Hematopoietic multipotent progenitor cell treated with erythropoietin and hydrocortisone succinate and interleukin-3 and kit ligand, for 4 days (in vitro differentiated cells): Measurements from ENCODE around the gene SEH1L.
"Not testable (repeated sequence)": the region's sequence is repeated elsewhere in the genome, so short reads cannot be mapped to it uniquely, and the experiment has no call there.

Source experiments
- DNase-seq: peaks from one replicate; pipeline ENCODE4 v3.0.0-alpha.2; 2015

Gene SEH1L

GRCh38 chr18:12944709-12945108, 3.1 kb upstream of the SEH1L start:
- peak; percentile 26 for DNase-seq

DNA sequence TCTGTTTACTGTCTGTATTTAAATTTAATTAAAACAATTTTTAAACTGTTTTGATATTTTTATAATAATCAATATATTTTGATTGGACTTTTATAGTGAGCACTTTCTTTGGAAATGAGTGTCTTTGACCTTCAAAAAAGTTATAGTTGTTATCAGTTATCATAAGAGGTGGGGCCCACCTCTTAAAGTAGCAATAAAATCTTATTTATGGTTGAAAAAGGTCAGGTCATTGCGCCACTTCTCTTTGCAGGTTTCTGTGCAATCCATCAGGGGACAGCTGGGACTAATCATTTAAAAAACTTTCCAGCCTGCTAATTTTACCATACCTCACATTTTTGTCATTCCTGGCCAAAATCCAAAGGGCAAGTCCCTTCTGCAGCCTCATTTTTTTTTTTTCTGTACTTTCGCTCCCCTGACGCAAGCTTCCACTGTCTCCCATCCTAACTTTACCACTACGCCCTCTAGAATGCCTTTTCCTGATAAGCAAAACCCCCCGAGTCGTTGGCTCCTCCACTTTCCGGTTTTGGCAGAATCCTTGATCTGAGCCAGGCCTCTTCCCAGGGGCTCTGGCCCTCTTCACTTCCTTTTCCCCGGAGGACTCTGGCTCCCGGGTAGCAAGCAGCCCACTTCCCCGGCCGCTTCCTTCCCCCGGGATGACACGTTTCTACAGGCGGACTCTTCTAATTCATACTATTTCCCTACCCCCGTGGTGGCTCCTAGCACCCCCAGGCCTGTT, 1.1 kb upstream of the SEH1L start:
- peak; percentile 83 for DNase-seq

DNA sequence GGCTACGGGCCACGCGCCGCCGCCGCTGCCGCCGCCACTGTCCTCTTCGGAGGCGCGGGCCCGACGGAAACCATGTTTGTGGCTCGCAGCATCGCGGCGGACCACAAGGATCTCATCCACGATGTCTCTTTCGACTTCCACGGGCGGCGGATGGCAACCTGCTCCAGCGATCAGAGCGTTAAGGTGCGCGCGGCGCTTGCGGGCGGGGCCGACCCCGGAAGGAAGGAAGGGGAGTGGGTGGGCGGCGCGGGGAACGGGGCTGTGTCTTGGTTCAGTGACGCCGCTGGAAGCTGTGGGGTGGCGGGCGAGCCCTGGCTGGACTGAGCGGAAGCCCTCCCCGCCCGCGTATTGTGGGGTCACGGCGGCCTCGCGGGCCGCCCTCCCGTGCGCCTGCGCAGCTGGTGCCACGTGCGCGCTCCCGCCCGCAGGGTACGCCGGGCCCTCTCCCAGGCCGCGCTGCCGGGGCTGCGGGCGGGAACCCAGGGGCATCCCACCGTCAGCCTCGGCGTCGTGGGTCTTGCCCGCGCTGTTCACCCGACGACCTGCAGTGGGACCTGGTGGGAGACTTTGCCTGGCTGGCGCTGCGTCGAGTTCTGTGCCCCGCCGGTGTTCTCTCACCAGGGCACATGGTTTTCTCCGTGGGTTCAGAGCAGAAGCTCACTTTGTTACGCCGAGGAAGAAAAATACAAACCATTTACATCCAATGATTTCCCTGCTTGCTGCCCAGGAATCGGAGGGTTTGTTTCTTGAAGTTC, 416 bp downstream of the SEH1L start:
- DNase-seq, result peak; percentile 98

DNA sequence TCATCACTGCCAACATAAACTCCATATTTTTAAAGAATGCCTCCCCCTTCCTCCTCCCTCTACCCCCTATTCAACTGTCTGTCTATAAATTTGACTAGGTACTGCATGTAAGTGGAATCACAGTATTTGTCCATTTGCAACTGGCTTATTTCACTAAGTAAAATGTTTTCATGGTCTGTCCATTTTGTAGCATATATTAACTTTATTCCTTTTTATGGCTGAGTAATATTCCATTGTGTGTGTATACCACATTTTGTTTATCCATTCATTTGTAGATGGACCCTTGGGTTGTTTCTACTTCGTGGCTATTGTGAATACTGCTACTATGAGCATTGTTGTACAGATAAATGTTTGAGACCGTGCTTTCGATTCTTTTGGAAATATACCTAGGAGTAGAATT, 10.7 kb downstream of the SEH1L start:
- DNase-seq, result no peak

- no peak for DNase-seq
These were observed 12.6 kb downstream of the SEH1L start for GRCh38 chr18:12960395-12960794.

DNA sequence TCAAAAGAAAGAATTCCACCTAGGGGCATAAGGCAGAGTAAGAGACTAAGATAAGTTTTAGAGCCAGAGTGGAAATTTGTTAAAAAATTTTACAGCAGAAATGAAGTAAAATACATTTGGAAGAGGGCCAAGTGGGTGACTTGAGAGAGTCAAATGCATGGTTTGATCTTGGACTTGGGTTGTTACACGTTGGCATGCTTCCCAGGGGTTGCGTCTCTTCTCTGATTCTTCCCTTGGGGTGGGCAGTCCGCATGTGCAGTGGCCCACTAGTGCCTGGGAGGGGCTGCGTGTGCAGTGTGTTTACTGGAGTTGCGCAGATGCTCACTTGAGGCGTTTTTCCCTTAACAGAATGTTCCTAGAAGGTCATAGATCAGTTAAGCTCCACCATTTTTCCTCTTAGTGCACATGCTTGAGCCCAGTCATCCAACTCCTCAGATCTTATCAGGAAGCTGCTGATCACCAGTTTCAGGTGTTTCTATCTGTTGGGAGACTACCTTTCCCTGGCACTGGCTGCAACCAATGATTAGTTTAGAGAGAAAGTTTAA, 13.1 kb downstream of the SEH1L start:
- DNase-seq, result peak; percentile 59

- no peak for DNase-seq
These were observed 15.3 kb downstream of the SEH1L start for GRCh38 chr18:12963069-12963468.

GRCh38 chr18:12968115-12968514, 20.3 kb downstream of the SEH1L start:
- DNase-seq, result no peak

DNA sequence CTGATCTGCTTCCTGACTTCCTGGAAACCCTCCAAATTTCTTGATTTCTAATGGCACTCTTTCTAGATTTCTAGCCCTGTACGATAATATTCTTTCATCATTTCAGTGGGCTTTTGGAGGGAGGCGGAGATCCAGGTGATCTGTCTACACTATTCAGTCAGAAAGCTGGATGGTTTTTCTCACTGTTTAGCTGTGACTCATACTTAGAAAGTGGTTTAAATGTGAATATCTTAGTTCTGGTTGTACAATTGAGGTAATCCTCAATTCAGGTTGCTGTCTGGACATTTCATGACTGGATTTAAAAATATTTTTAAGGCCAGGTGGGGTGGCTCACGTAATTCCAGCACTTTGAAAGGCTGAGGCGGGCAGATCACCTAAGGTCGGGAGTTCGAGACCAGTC, 20.8 kb downstream of the SEH1L start:
- DNase-seq, result no peak

GRCh38 chr18:12973562-12974213, 25.9 kb downstream of the SEH1L start:
- DNase-seq, result no peak

DNA sequence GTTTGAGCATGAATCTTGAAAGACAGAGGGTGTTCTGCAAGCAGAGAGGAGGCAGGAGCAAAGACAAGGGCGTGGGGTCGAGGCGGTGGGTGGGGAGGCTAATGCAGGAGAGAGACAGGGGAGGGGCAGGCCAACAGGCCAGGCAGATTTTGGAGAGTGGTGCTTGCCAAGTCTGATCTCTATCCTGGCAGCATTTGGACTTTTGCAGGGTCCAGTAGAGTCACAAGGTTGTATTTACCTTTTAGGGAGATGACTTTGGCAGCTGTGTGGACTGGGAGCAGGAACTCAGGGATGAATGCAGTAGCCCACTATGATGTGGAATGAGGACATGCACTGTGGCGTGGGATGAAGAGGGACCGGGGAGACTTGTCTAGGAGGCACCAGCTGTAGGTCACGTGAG, 27.7 kb downstream of the SEH1L start:
- DNase-seq, result no peak

DNA sequence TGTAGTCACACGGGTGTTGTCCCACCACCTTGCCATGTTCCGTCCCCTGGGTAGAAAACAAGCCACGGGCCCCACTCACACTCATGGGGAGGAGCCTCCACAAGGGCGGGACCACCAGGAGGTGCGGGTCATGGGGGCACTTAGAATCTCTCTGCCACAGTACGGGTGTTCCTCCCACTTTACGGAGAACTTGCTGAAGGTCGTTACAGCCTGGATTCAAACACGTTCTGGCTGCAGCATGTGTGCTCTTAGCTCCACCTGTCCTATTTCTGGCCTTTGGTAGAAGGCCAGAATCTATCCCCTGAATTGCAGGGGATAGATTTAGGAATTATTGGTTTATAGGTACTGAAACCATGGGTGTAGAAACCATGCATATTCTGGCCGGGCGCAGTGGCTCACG, 28.5 kb downstream of the SEH1L start:
- DNase-seq, result no peak

DNA sequence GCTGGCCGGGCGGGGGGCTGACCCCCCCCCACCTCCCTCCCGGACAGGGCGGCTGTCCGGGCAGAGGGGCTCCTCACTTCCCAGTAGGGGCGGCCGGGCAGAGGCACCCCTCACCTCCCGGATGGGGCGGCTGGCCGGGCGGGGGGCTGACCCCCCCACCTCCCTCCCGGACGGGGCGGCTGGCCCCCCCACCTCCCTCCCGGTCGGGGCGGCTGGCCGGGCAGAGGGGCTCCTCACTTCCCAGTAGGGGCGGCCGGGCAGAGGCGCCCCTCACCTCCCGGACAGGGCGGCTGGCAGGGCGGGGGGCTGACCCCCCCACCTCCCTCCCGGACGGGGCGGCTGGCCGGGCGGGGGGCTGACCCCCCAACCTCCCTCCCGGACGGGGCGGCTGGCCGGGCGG, 32.3 kb downstream of the SEH1L start:
- not testable (repeated sequence) for DNase-seq

DNA sequence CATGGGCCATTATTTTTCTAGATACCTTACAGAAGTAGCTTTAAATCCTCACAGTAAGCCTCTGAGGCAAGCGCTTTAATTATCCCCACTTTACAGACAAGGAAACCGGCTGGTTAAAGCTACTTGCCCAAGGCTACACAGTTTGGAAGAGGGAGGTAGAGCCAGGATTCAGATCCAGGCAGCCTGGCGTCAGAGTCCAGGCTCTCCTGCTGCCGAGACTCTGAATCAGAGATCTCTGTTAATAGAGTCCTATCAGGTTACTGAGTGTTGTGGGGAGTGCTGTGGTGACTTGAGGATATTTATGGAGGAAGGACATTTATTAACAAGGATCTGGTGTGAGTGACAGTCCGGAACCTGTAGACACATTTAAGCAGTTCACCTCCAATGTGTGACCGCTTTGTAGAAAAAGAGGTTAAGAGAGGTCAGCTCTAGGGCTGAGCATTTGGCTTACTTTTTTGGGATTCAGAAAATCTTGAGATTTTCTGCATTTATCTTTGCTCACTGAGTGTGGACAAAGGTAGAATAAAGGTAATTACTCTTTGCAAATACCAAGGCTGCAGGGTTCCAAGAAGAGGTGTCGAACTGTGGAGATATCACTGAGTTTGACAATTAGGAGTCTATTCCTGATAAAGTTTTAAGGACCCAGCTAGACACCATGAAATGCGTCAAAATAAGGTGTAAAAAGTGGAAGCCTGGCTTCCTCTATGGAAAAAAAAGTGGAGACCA, 41.7 kb downstream of the SEH1L start:
- no peak for DNase-seq

DNA sequence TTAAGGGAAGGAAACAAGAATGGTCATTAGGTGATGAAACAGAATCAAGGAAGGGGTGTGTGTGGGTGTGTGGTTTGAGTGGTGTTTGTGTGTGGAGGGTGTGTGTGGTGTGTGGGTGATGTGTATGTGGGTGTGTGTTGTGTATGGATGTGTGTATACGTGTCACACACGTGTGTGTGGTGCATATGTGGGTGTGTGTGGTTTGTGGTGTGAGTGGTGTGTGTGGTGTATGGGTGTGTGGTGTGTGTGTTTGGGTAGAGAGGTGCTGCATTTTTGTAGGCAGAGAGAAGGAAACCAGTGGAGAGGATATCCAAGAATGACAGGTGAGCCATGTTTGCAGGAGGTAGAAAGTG, 42.3 kb downstream of the SEH1L start:
- peak; percentile 53 for DNase-seq

DNA sequence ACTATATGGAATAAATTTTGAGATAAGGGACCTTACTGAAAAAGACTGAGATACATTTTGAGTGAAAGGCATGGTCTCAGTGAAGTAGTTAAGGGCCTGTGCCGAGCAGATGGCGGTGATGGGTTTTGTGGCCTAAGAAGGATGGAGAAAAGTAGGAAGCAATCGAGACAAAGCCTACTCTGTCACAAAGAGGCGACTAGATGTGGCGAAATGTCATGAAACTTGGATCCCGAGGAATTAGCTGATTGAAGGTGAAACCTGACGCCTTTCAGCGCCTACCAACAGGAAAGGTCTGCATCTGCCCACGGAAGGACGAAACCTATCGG, 42.8 kb downstream of the SEH1L start:
- DNase-seq, result peak; percentile 53

DNA sequence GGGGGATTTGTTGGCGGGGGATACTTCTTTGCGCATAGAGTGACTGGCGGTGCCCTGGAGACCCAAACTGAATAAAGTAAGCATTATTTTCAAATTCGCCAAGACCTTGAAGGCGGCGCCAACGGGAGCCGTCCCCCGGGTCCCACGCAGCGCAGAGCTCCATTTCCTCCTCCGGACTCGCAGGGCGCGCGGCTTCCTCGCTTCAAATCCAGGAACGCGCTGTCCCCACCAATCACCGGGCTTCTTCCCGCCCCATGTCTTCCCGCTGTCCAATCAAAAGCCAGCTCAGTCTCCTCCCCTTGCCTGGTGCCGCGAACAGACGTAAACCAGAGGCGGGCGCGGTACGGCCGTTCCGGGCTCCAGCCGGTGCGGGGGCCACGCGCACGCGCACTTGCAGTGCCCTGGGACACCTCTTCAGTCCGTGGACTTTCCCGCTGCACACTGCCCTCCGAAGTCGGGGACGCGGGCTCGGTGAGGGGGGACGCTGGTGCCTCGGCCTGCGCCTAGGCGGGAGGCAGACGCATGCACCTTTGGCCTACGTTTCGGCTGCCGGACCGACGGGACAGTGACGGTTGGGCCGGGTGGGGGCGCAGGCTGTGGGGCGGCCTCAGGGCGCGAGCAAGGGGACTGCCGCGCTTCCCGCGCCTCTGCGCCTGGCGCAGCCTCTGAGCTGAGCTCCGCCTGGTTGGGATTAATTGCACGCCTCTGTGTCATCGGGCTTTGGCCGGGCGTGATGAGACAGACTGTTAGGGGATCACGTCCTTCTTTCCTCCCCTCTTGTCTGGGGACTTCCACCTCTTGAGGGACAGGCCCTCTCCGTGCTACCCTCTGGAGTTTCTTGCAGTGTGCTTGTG, 43.4 kb downstream of the SEH1L start, which contains the start of gene CEP192:
Gene CEP192, plus strand, starts transcription at position 396 of the 854 bp plus-strand sequence. CDS start 8,063 bp downstream, outside the sequence.
- DNase-seq, result peak; percentile 99

- DNase-seq, result no peak
These were observed 44.0 kb downstream of the SEH1L start for GRCh38 chr18:12991821-12992179.

- DNase-seq, result no peak
These were observed 45.6 kb downstream of the SEH1L start for GRCh38 chr18:12993439-12993838.

DNA sequence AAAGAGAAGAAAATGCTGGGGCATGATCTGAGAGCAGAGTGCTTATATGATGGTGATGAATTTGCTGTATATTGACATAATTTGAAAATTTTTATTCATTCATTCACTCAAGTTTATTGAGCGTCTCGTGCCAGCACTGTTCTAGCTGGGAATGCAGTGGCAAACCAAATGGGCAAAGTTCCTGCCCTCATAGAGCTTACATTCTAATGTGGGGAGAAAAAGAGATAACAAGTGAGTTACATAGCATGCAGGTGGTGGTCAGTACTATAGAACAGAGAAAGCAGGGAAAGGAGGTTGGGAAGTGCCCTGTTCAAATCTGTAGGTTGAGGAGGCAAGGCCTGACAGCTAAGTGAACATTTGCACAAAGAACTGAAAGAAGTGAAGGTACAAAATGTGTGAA, 47.6 kb downstream of the SEH1L start:
- no peak for DNase-seq

GRCh38 chr18:12995952-12996477, 48.2 kb downstream of the SEH1L start:
- no peak for DNase-seq
